ENCODE data around the gene CCNB1. TPM values are rescaled to one million over a fixed set of nuclear protein-coding genes. Genes with fewer than 3 reads are reported as not detected.
"Not testable (repeated sequence)": the region's sequence is repeated elsewhere in the genome, so short reads cannot be mapped to it uniquely, and the experiment has no call there.

CCNB1 gene
- total RNA-seq, 4 donors from 2014 or later, result 3.0 to 5.8 (median 4.1) TPM

- Histone ChIP-seq H3K27ac (no peak overlapping the region), H3K9me3 (no peaks in the 10 kb centered on the region), H3K4me1 (no peaks in the 10 kb centered on the region), H3K4me3 (no peak overlapping the region), H3K27me3 (no peaks in the 10 kb centered on the region), H3K36me3 (no peaks in the 10 kb centered on the region)
- TF ChIP-seq EP300 (IDR thresholded peaks at IDR 0.05) (no peak), CTCF (IDR thresholded peaks at IDR 0.05) (no peak), POLR2A (IDR thresholded peaks at IDR 0.05) (no peak), POLR2AphosphoS5 (IDR thresholded peaks at IDR 0.05) (no peak)
- no peak for ATAC-seq
- 88 to 97% methylated on average over 9 to 12 of the region's 16 CpGs for WGBS, 2 donors (ENCODE audit: low coverage in 1 of 2)
Measured at GRCh38 chr5:69160651-69161050, 6.3 kb upstream of the CCNB1 start.

GRCh38 chr5:69167493-69167855 lies 524 bp downstream of the CCNB1 start:
- Histone ChIP-seq H3K36me3 (peaks cover 0 to 6% of the 10 kb centered on the region in 2 donors), H3K27me3 (no peaks in the 10 kb centered on the region), H3K4me3 (peak overlapping the region; percentile 45 to 74), H3K4me1 (peaks cover 0 to 18% (median 5%) of the 10 kb centered on the region in 3 donors), H3K9me3 (no peaks in the 10 kb centered on the region), H3K27ac (peak overlapping the region in 3 of 4 donors; percentile 50 to 73 (median 63))
- 0% methylated on average over 8 of the region's 11 CpGs for WGBS, 2 donors (ENCODE audit: low coverage in 1 of 2)
- no peak for TF ChIP-seq EP300 (IDR thresholded peaks at IDR 0.05)
- TF ChIP-seq CTCF (IDR thresholded peaks at IDR 0.05), result no peak
- TF ChIP-seq POLR2A (IDR thresholded peaks at IDR 0.05), result no peak
- TF ChIP-seq POLR2AphosphoS5 (IDR thresholded peaks at IDR 0.05), result no peak
- ATAC-seq, result no peak

- peak overlapping the region in 1 of 2 donors; percentile 74 for H3K4me3 ChIP-seq
- no peak for TF ChIP-seq POLR2A (IDR thresholded peaks at IDR 0.05)
- TF ChIP-seq CTCF (IDR thresholded peaks at IDR 0.05), result no peak
- no peak for TF ChIP-seq EP300 (IDR thresholded peaks at IDR 0.05)
- TF ChIP-seq POLR2AphosphoS5 (IDR thresholded peaks at IDR 0.05), result no peak
Measured at GRCh38 chr5:69167929-69168328, 979 bp downstream of the CCNB1 start.

GRCh38 chr5:69170495-69170894 lies 3.5 kb downstream of the CCNB1 start:
- Histone ChIP-seq H3K27ac (no peak overlapping the region), H3K4me3 (no peak overlapping the region), H3K9me3 (no peaks in the 10 kb centered on the region), H3K27me3 (no peaks in the 10 kb centered on the region), H3K4me1 (peaks cover 0 to 18% (median 5%) of the 10 kb centered on the region in 3 donors), H3K36me3 (peaks cover 0 to 33% of the 10 kb centered on the region in 2 donors)
- 100% methylated on average over 1 of the region's 1 CpG for WGBS, 2 donors (ENCODE audit: low coverage in 1 of 2)
- no peak for TF ChIP-seq CTCF (IDR thresholded peaks at IDR 0.05)
- TF ChIP-seq EP300 (IDR thresholded peaks at IDR 0.05), result no peak
- TF ChIP-seq POLR2AphosphoS5 (IDR thresholded peaks at IDR 0.05), result no peak
- TF ChIP-seq POLR2A (IDR thresholded peaks at IDR 0.05), result no peak
- ATAC-seq, result no peak

More at GRCh38 chr5:69167929-69168328, 979 bp downstream of the CCNB1 start:
- no peaks in the 10 kb centered on the region for H3K9me3 ChIP-seq
- no peaks in the 10 kb centered on the region for H3K27me3 ChIP-seq
- peaks cover 0 to 9% of the 10 kb centered on the region in 2 donors for H3K36me3 ChIP-seq
- 37 to 100% methylated on average over 1 to 7 of the region's 8 CpGs for WGBS, 2 donors (ENCODE audit: low coverage in 1 of 2)
- no peak overlapping the region for H3K27ac ChIP-seq
- peaks cover 0 to 18% (median 5%) of the 10 kb centered on the region in 3 donors for H3K4me1 ChIP-seq
- ATAC-seq, result no peak

GRCh38 chr5:69170969-69171368 lies 4.0 kb downstream of the CCNB1 start:
- no peak overlapping the region for H3K27ac ChIP-seq
- H3K4me3 ChIP-seq, result no peak overlapping the region
- no peaks in the 10 kb centered on the region for H3K9me3 ChIP-seq
- H3K4me1 ChIP-seq, result peaks cover 0 to 18% (median 5%) of the 10 kb centered on the region in 3 donors
- ATAC-seq, result no peak
- H3K36me3 ChIP-seq, result peaks cover 0 to 38% of the 10 kb centered on the region in 2 donors
- TF ChIP-seq POLR2AphosphoS5 (IDR thresholded peaks at IDR 0.05) (no peak), EP300 (IDR thresholded peaks at IDR 0.05) (no peak), POLR2A (IDR thresholded peaks at IDR 0.05) (no peak), CTCF (IDR thresholded peaks at IDR 0.05) (no peak)
- WGBS, 2 donors (ENCODE audit: low coverage in 1 of 2), result 98 to 100% methylated on average over 2 to 3 of the region's 3 CpGs
- H3K27me3 ChIP-seq, result no peaks in the 10 kb centered on the region

GRCh38 chr5:69181659-69182293 lies 14.8 kb downstream of the CCNB1 start:
- H3K36me3 ChIP-seq, H3K4me3 ChIP-seq, H3K27ac ChIP-seq, H3K4me1 ChIP-seq, H3K9me3 ChIP-seq, ATAC-seq, H3K27me3 ChIP-seq: not testable (repeated sequence)
- WGBS, 2 donors (ENCODE audit: low coverage in 1 of 2), result 87 to 91% methylated on average over 6 to 13 of the region's 15 CpGs
